Endodermal cell (in vitro differentiated cells): ENCODE measurements around the gene ADGRL4. TPM values are rescaled to one million over a fixed set of nuclear protein-coding genes. Genes with fewer than 3 reads are reported as not detected.

Experiments used
- DNase-seq: peaks from one replicate; pipeline ENCODE4 v3.0.0-alpha.2; 2017
- H3K27ac ChIP-seq: 2 replicates; pipeline ENCODE4 v1.5.1; 2013; ENCODE audit warnings: mild to moderate bottlenecking, low read depth, low read length, moderate library complexity
- H3K27me3 ChIP-seq: 2 replicates; pipeline ENCODE4 v1.6.1; 2013; ENCODE audit warnings: mild to moderate bottlenecking, low read length, moderate library complexity; ENCODE audit not compliant: insufficient read depth, control insufficient read depth, poor library complexity, severe bottlenecking
- H3K36me3 ChIP-seq: 2 replicates; pipeline ENCODE4 v1.7.0; 2013; ENCODE audit warnings: mild to moderate bottlenecking, low read length, moderate library complexity; ENCODE audit not compliant: control insufficient read depth, insufficient read depth
- H3K4me1 ChIP-seq: one replicate; pipeline ENCODE4 v1.7.0; 2013; ENCODE audit warnings: low read length; ENCODE audit not compliant: control insufficient read depth, insufficient read depth
- H3K4me3 ChIP-seq: 2 replicates; pipeline ENCODE4 v1.5.1; 2013; ENCODE audit warnings: mild to moderate bottlenecking, low read length, moderate library complexity
- H3K9ac ChIP-seq: 2 replicates; pipeline ENCODE4 v1.6.1; 2013; ENCODE audit warnings: mild to moderate bottlenecking, low read length, moderate library complexity; ENCODE audit not compliant: poor library complexity, severe bottlenecking; ENCODE audit errors: extremely low read depth
- H3K9me3 ChIP-seq: 2 replicates; pipeline ENCODE4 v1.6.1; 2013; ENCODE audit warnings: mild to moderate bottlenecking, low read length, moderate library complexity; ENCODE audit not compliant: control insufficient read depth
- H3K27ac Mint-ChIP-seq: 2 replicates; pipeline ENCODE4 v1.8.0; 2020; ENCODE audit warnings: mixed read lengths
- H3K27me3 Mint-ChIP-seq: 2 replicates; pipeline ENCODE4 v1.8.0; 2021; ENCODE audit warnings: mild to moderate bottlenecking, mixed read lengths; ENCODE audit not compliant: insufficient read depth
- H3K36me3 Mint-ChIP-seq: 2 replicates; pipeline ENCODE4 v1.8.0; 2020; ENCODE audit warnings: low read depth, mixed read lengths
- H3K4me1 Mint-ChIP-seq: 2 replicates; pipeline ENCODE4 v1.8.0; 2020; ENCODE audit warnings: mixed read lengths
- H3K4me3 Mint-ChIP-seq: 2 replicates; pipeline ENCODE4 v1.8.0; 2020; ENCODE audit warnings: mild to moderate bottlenecking, moderate library complexity, mixed read lengths
- H3K9me3 Mint-ChIP-seq: 2 replicates; pipeline ENCODE4 v1.8.0; 2020; ENCODE audit warnings: mild to moderate bottlenecking, mixed read lengths
- WGBS, 2 experiments: methylation state at CpG; one replicate each; pipeline versions ENCODE4 v1.1.5 to v1.1.7; 2013; ENCODE audit warnings: missing lambda C conversion rate in 2 of 2, mixed read lengths in 1 of 2; ENCODE audit not compliant: insufficient coverage in 1 of 2, insufficient read length in 1 of 2; 5-methylcytosine and 5-hydroxymethylcytosine counted together
- total RNA-seq, 2 donors: library from RNA; stranded (reverse); fragmentation: NEBNext Ultra II Directional in 1 of 2; extraction: Animal tissue kit (Norgen Biotek cat#: 25700) in 1 of 2; gene quantifications; 2 replicates in 1 of 2; 3 replicates in 1 of 2; pipeline ENCODE4 v1.2.1, GENCODE V29; 2021
- TF ChIP-seq, protein P1 (sequence below): fragments of 200-600 bp; sonication (generic); conservative IDR thresholded peaks from 2 replicates; pipeline ENCODE4 v1.5.0; 2021; ENCODE audit warnings: antibody characterized with exemption, mild to moderate bottlenecking

The ADGRL4 gene
- total RNA-seq, 2 donors from 2014 or later: 0.44 TPM

DNA sequence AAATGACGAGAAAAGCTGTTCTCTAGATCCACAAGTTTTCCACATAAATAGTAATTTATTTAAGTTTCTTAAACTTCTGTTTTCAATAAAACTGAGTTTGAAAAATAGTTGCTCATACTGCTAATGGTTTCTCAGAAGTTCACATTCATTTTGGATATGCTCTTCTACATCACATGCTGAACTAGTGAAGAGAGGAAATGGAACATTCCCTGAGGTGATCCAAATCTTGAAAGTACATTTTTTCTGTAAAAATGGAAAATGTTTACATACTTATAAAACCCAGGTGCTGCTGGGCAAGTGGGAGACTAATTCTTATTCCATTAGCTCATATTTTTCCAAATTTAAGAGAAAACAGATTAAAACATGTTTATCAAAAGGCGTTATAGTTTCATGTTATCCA lies 111.7 kb downstream of the ADGRL4 start:
- no peaks in the 10 kb centered on the region for H3K36me3 ChIP-seq
- Mint-ChIP-seq H3K27ac (no peak overlapping the region), H3K9me3 (no peaks in the 10 kb centered on the region), H3K27me3 (no peaks in the 10 kb centered on the region), H3K36me3 (no peaks in the 10 kb centered on the region), H3K4me1 (no peaks in the 10 kb centered on the region), H3K4me3 (no peak overlapping the region)
- H3K9me3 ChIP-seq: no peaks in the 10 kb centered on the region
- no peak overlapping the region for H3K4me3 ChIP-seq
- TF ChIP-seq, protein P1, sequence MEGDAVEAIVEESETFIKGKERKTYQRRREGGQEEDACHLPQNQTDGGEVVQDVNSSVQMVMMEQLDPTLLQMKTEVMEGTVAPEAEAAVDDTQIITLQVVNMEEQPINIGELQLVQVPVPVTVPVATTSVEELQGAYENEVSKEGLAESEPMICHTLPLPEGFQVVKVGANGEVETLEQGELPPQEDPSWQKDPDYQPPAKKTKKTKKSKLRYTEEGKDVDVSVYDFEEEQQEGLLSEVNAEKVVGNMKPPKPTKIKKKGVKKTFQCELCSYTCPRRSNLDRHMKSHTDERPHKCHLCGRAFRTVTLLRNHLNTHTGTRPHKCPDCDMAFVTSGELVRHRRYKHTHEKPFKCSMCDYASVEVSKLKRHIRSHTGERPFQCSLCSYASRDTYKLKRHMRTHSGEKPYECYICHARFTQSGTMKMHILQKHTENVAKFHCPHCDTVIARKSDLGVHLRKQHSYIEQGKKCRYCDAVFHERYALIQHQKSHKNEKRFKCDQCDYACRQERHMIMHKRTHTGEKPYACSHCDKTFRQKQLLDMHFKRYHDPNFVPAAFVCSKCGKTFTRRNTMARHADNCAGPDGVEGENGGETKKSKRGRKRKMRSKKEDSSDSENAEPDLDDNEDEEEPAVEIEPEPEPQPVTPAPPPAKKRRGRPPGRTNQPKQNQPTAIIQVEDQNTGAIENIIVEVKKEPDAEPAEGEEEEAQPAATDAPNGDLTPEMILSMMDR: no peak
- no peak for DNase-seq
- H3K9ac ChIP-seq: no peak overlapping the region
- H3K27ac ChIP-seq: no peak overlapping the region
- H3K4me1 ChIP-seq: no peaks in the 10 kb centered on the region
- H3K27me3 ChIP-seq: no peaks in the 10 kb centered on the region
- 80% methylated on average over 1 of the region's 2 CpGs; no CpG with 5 or more reads in 1 of the 2 experiments for WGBS, 2 experiments

DNA sequence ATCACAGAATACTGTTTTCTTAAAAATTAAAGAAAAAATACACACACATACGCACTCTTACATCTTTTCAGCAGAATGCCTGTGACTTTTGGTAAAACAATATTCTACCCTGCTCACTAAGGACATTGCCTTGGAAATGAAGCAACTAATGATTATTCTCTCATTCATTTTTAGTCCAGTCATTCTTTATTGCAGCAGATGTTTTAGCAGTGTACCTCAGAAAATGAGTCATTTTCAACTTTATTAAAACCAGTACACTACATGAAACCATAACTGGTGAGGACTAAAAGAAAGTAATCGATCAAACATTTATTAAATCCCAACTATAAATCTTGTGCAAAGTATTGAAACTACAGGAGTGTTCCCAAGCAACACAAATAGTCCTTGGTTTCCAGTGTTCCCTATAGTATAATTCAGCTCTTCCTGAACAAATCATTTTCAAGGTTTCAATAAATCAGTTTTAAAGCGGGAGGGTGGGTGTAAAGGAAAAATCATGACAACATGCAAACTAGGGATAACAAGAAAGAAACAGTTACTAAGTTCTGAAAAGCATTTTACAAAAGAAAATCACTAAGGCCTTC lies 114.2 kb downstream of the ADGRL4 start:
- Mint-ChIP-seq H3K27me3 (no peaks in the 10 kb centered on the region), H3K4me1 (no peaks in the 10 kb centered on the region), H3K27ac (no peak overlapping the region), H3K36me3 (no peaks in the 10 kb centered on the region), H3K9me3 (no peaks in the 10 kb centered on the region), H3K4me3 (no peak overlapping the region)
- DNase-seq: no peak
- Histone ChIP-seq H3K36me3 (no peaks in the 10 kb centered on the region), H3K9ac (no peak overlapping the region), H3K4me1 (no peaks in the 10 kb centered on the region), H3K27me3 (no peaks in the 10 kb centered on the region), H3K9me3 (no peaks in the 10 kb centered on the region), H3K27ac (no peak overlapping the region), H3K4me3 (no peak overlapping the region)
- TF ChIP-seq, protein P1: no peak
- 85 to 89% methylated on average over 2 to 3 of the region's 3 CpGs for WGBS, 2 experiments

DNA sequence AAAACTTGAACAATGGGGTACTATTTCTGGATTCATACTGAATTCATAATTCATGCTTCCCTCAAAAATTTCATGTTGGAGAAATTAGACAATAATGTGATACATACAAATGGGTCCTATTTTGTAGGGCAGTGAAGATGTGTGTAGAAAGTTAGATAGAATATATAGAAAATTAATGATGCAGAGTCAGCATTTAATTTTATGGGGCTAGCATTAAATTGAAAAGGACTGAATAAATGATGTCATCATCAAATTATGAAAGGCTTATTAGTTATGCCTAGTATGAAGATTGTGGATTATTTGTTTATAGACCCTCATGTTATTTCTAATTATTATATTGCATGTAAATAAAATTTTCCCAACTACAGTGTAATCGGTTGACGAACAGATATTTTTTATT lies 119.1 kb downstream of the ADGRL4 start:
- Histone ChIP-seq H3K4me1 (peaks cover 4% of the 10 kb centered on the region), H3K9me3 (no peaks in the 10 kb centered on the region), H3K4me3 (no peak overlapping the region), H3K9ac (no peak overlapping the region), H3K27ac (no peak overlapping the region), H3K27me3 (peaks cover 4% of the 10 kb centered on the region), H3K36me3 (no peaks in the 10 kb centered on the region)
- no peak overlapping the region for H3K4me3 Mint-ChIP-seq
- H3K27ac Mint-ChIP-seq: no peak overlapping the region
- TF ChIP-seq, protein P1: no peak
- H3K36me3 Mint-ChIP-seq: no peaks in the 10 kb centered on the region
- H3K27me3 Mint-ChIP-seq: peaks cover 3% of the 10 kb centered on the region
- WGBS, 2 experiments: no CpG with 5 or more reads among the region's 2 CpGs
- peaks cover 13% of the 10 kb centered on the region for H3K4me1 Mint-ChIP-seq
- no peak for DNase-seq
- no peaks in the 10 kb centered on the region for H3K9me3 Mint-ChIP-seq
